SK-N-SH (cell line): ENCODE measurements around the gene RGS7. TPM values are rescaled to one million over a fixed set of nuclear protein-coding genes. Genes with fewer than 3 reads are reported as not detected.

Experiments used
- CTCF ChIA-PET: fragments of 300-600, 350-600 bp; formaldehyde crosslinking; extraction: SDS; loops from one replicate; lab custom pipeline; 2021; lab: Yijun Ruan, JAX
- POLR2A ChIA-PET: fragments of 350-600 bp; sonication (Branson Sonifier 250); formaldehyde crosslinking; extraction: SDS; loops from one replicate; lab custom pipeline; 2020; ENCODE audit warnings: antibody characterized with exemption, inconsistent platforms; lab: Yijun Ruan, JAX
- DNase-seq: peaks from one replicate; pipeline ENCODE4 v3.0.0; 2012
- H2AFZ ChIP-seq: fragments of 200-600 bp; sonication (generic); 2 replicates; pipeline ENCODE4 v1.8.1; 2016; ENCODE audit warnings: antibody characterized with exemption, mild to moderate bottlenecking, low read depth
- H3F3A ChIP-seq: fragments of 200-600 bp; sonication (generic); replicated peaks from 2 replicates; pipeline ENCODE3; 2016; ENCODE audit warnings: antibody characterized with exemption, mild to moderate bottlenecking; ENCODE audit not compliant: insufficient read depth
- H3K27ac ChIP-seq, 2 experiments: fragments of 200-500 bp in 1 of 2; fragments of 200-600 bp in 1 of 2; sonication (Bioruptor generic) in 1 of 2; sonication (generic), shearing (Covaris generic) in 1 of 2; 2 replicates each; pipeline versions ENCODE4 v1.5.1 to v1.6.1; 2014 to 2016; ENCODE audit warnings: low read depth in 2 of 2, inconsistent platforms in 1 of 2, low read length in 1 of 2, mild to moderate bottlenecking in 1 of 2, mixed read lengths in 1 of 2
- H3K27me3 ChIP-seq: fragments of 200-600 bp; sonication (generic), shearing (Covaris generic); 2 replicates; pipeline ENCODE4 v1.6.1; 2016; ENCODE audit warnings: mixed run types; ENCODE audit not compliant: insufficient read depth
- H3K36me3 ChIP-seq, 2 experiments: fragments of 200-500 bp in 1 of 2; fragments of 200-600 bp in 1 of 2; sonication (Bioruptor generic) in 1 of 2; sonication (generic) in 1 of 2; replicated peaks in 1 of 2; 2 replicates each; pipeline versions ENCODE3 to v1.5.1; 2014 to 2016; ENCODE audit warnings: low read length in 1 of 2, mild to moderate bottlenecking in 1 of 2; ENCODE audit not compliant: insufficient read depth in 2 of 2, control insufficient read depth in 1 of 2
- H3K4me1 ChIP-seq, 2 experiments: fragments of 200-500 bp in 1 of 2; fragments of 200-600 bp in 1 of 2; sonication (Bioruptor generic) in 1 of 2; sonication (generic), shearing (Covaris generic) in 1 of 2; 2 replicates each; pipeline versions ENCODE4 v1.5.1 to v1.6.1; 2014 to 2016; ENCODE audit warnings: low read depth in 1 of 2, low read length in 1 of 2, mixed run types in 1 of 2; ENCODE audit not compliant: insufficient read depth in 2 of 2, control insufficient read depth in 1 of 2
- H3K4me2 ChIP-seq: fragments of 200-600 bp; sonication (generic), shearing (Covaris generic); 2 replicates; pipeline ENCODE4 v1.6.1; 2017; ENCODE audit warnings: mixed run types
- H3K4me3 ChIP-seq, 2 experiments: fragments of 200-500 bp in 1 of 2; fragments of 200-600 bp in 1 of 2; sonication (Bioruptor generic) in 1 of 2; sonication (generic), shearing (Covaris generic) in 1 of 2; 2 replicates each; pipeline versions ENCODE4 v1.5.1 to v1.8.1; 2014 to 2016; ENCODE audit warnings: low read depth in 2 of 2, inconsistent platforms in 1 of 2, low read length in 1 of 2, mild to moderate bottlenecking in 1 of 2, mixed read lengths in 1 of 2, moderate library complexity in 1 of 2
- H3K79me2 ChIP-seq: fragments of 200-600 bp; sonication (generic); 2 replicates; pipeline ENCODE4 v1.8.1; 2017; ENCODE audit warnings: mild to moderate bottlenecking; ENCODE audit not compliant: insufficient read depth
- H3K9ac ChIP-seq: fragments of 200-600 bp; sonication (generic); 2 replicates; pipeline ENCODE4 v1.6.1; 2017; ENCODE audit warnings: mixed run types
- H3K9me2 ChIP-seq: fragments of 200-600 bp; sonication (generic); 2 replicates; pipeline ENCODE4 v1.6.1; 2017; ENCODE audit warnings: mixed run types
- H3K9me3 ChIP-seq: fragments of 200-600 bp; sonication (generic); 2 replicates; pipeline ENCODE4 v1.6.1; 2017; ENCODE audit warnings: mixed run types, mild to moderate bottlenecking, moderate library complexity
- H4K20me1 ChIP-seq: fragments of 200-600 bp; sonication (generic); 2 replicates; pipeline ENCODE4 v1.6.1; 2017; ENCODE audit warnings: mild to moderate bottlenecking, mixed run types; ENCODE audit not compliant: insufficient read depth
- CHD2 ChIP-seq: fragments of 150-350 bp; IDR thresholded peaks from 2 replicates; pipeline ENCODE4 v1.6.1; 2018; ENCODE audit warnings: low read length; ENCODE audit not compliant: partially characterized antibody
- EP300 ChIP-seq, 2 experiments: IDR thresholded peaks; 2 replicates each; pipeline versions ENCODE4 v1.4.0 to v1.6.1; 2012; ENCODE audit warnings: borderline replicate concordance in 1 of 2, low read depth in 1 of 2, low read length in 1 of 2
- EZH2phosphoT487 ChIP-seq: fragments of 200-600 bp; sonication (generic); IDR thresholded peaks from 2 replicates; pipeline ENCODE4 v1.6.1; 2017; ENCODE audit warnings: low read depth, mixed run types, mild to moderate bottlenecking, antibody characterized with exemption, moderate library complexity, borderline replicate concordance
- GABPA ChIP-seq: IDR thresholded peaks from 2 replicates; pipeline ENCODE4 v1.4.0; 2012; ENCODE audit warnings: low read depth, mild to moderate bottlenecking
- GATA2 ChIP-seq: sonication (generic); formaldehyde crosslinking; IDR thresholded peaks from 2 replicates; pipeline ENCODE4 v1.5.0; 2020; ENCODE audit warnings: mild to moderate bottlenecking, missing genetic modification reagents
- MEF2A ChIP-seq: IDR thresholded peaks from 2 replicates; pipeline ENCODE4 v1.4.0; 2012; ENCODE audit warnings: low read depth, borderline replicate concordance
- NFIC ChIP-seq: IDR thresholded peaks from 2 replicates; pipeline ENCODE4 v1.4.0; 2012; ENCODE audit warnings: borderline replicate concordance
- NRF1 ChIP-seq: IDR thresholded peaks from 2 replicates; pipeline ENCODE4 v1.6.1; 2012; ENCODE audit warnings: low read depth, mild to moderate bottlenecking, low read length
- POLR2AphosphoS5 ChIP-seq: IDR thresholded peaks from 2 replicates; pipeline ENCODE4 v1.6.1; 2012; ENCODE audit warnings: low read depth, low read length
- RAD21 ChIP-seq: IDR thresholded peaks from 2 replicates; pipeline ENCODE4 v1.6.1; 2012; ENCODE audit warnings: mild to moderate bottlenecking, low read length
- RFX5 ChIP-seq: IDR thresholded peaks from 2 replicates; pipeline ENCODE4 v1.6.1; 2012; ENCODE audit warnings: mild to moderate bottlenecking, improper control_type of control experiment, low read length
- RXRA ChIP-seq: IDR thresholded peaks from 2 replicates; pipeline ENCODE4 v1.4.0; 2012; ENCODE audit warnings: low read depth, mild to moderate bottlenecking, borderline replicate concordance
- SIN3A ChIP-seq: IDR thresholded peaks from 2 replicates; pipeline ENCODE4 v1.6.1; 2012; ENCODE audit warnings: low read depth, mild to moderate bottlenecking, low read length, moderate library complexity, borderline replicate concordance
- SMC3 ChIP-seq: IDR thresholded peaks from 2 replicates; pipeline ENCODE4 v1.6.1; 2012; ENCODE audit warnings: low read depth, low read length, improper control_type of control experiment
- TAF1 ChIP-seq: IDR thresholded peaks from 2 replicates; pipeline ENCODE4 v1.6.1; 2012; ENCODE audit warnings: low read depth, mild to moderate bottlenecking, low read length, moderate library complexity, borderline replicate concordance
- TCF12 ChIP-seq: IDR thresholded peaks from 2 replicates; pipeline ENCODE4 v1.4.0; 2012
- TEAD4 ChIP-seq: IDR thresholded peaks from 2 replicates; pipeline ENCODE4 v1.4.0; 2012; ENCODE audit warnings: mild to moderate bottlenecking, borderline replicate concordance; ENCODE audit not compliant: insufficient read depth
- WGBS: methylation state at CpG from one replicate; pipeline ENCODE4 v1.1.6; 2017; ENCODE audit warnings: low lambda C conversion rate; 5-methylcytosine and 5-hydroxymethylcytosine counted together
- polyA plus RNA-seq, 3 experiments: library from polyadenylated mRNA; depleted of rRNA; stranded (reverse); fragments of >200 nt; gene quantifications; 2 replicates each; pipeline ENCODE4 v1.2.3, GENCODE V29; 2012
- TF ChIP-seq, protein P1 (sequence below): IDR thresholded peaks from 2 replicates; pipeline ENCODE4 v1.6.1; 2012; ENCODE audit warnings: mild to moderate bottlenecking, low read depth, low read length, moderate library complexity
- TF ChIP-seq, protein P2 (sequence below): IDR thresholded peaks from 2 replicates; pipeline ENCODE4; 2012
- TF ChIP-seq, protein P3 (sequence below): IDR thresholded peaks from 2 replicates; pipeline ENCODE4 v1.4.0; 2012; ENCODE audit warnings: low read depth
- TF ChIP-seq, protein P4 (sequence below): fragments of 150-350 bp; IDR thresholded peaks from 2 replicates; pipeline ENCODE4 v1.6.1; 2016; ENCODE audit warnings: mild to moderate bottlenecking, low read depth, low read length
- TF ChIP-seq, protein P5 (sequence below): IDR thresholded peaks from 2 replicates; pipeline ENCODE4 v1.4.0; 2012; ENCODE audit warnings: low read depth, borderline replicate concordance

RGS7 gene
- polyA plus RNA-seq, 1 of the 3 experiments (the other 2 are of a cell fraction): 0.36 TPM

DNA sequence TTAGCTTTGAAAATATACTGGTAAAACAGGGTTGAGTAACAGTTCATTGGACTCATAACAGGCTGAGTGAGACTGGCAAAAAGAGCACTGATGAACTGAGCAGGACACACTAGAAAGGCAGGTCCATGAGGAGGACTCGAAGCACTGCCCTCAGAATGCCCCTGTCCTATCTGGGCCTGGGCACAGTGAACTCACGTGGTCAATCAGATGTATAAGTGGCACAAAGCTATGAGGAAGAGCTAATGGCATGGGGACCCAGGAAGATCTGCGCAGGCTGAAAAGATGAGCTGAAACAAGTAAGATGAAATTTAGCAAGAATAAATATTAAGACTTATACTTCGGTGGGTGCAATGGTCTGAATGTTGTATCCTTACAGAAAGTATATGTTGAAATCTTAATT is 9.2 kb upstream of the RGS7 start (continued):
- TF ChIP-seq, protein P1, sequence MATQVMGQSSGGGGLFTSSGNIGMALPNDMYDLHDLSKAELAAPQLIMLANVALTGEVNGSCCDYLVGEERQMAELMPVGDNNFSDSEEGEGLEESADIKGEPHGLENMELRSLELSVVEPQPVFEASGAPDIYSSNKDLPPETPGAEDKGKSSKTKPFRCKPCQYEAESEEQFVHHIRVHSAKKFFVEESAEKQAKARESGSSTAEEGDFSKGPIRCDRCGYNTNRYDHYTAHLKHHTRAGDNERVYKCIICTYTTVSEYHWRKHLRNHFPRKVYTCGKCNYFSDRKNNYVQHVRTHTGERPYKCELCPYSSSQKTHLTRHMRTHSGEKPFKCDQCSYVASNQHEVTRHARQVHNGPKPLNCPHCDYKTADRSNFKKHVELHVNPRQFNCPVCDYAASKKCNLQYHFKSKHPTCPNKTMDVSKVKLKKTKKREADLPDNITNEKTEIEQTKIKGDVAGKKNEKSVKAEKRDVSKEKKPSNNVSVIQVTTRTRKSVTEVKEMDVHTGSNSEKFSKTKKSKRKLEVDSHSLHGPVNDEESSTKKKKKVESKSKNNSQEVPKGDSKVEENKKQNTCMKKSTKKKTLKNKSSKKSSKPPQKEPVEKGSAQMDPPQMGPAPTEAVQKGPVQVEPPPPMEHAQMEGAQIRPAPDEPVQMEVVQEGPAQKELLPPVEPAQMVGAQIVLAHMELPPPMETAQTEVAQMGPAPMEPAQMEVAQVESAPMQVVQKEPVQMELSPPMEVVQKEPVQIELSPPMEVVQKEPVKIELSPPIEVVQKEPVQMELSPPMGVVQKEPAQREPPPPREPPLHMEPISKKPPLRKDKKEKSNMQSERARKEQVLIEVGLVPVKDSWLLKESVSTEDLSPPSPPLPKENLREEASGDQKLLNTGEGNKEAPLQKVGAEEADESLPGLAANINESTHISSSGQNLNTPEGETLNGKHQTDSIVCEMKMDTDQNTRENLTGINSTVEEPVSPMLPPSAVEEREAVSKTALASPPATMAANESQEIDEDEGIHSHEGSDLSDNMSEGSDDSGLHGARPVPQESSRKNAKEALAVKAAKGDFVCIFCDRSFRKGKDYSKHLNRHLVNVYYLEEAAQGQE: no peak
- TF ChIP-seq POLR2AphosphoS5 (no peak), RFX5 (no peak), NRF1 (no peak), MEF2A (no peak)
- TF ChIP-seq, all 33 proteins: peak for 0

DNA sequence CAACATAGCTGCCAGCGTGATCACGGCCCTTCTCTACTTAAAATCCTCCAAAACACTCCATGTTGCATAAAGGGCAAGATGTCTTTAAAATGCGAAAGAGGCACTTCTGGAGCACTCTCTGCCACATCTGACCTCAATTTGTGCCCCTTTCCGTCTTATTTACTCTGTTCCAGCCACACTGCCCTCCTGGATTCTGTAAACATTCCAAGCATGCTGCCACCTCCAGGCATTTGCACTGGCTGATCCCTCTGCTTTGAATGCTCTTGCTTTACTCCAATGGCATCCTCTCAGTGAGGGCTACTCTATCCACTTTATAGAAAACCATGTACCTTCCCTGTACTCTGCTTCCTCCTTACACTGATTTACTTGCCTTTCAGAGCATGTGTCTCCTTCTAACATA is 5.3 kb upstream of the RGS7 start:
- Histone ChIP-seq H3K27ac (no peak overlapping the region), H3K27me3 (peaks cover 10% of the 10 kb centered on the region; the same call in 1 of the 2 replicates), H3K4me1 (peaks cover 0 to 4% of the 10 kb centered on the region in 2 experiments; a peak in 1 of 4 replicates), H3K4me2 (no peak overlapping the region), H3K9me2 (no peaks in the 10 kb centered on the region), H3K79me2 (no peaks in the 10 kb centered on the region), H4K20me1 (no peaks in the 10 kb centered on the region), H3K4me3 (no peak overlapping the region), H3K9ac (no peak overlapping the region), H2AFZ (no peak overlapping the region), H3K9me3 (no peaks in the 10 kb centered on the region), H3K36me3 (no peaks in the 10 kb centered on the region), H3F3A (no peaks in the 10 kb centered on the region)
- WGBS: 51% methylated on average over 4 of the region's 4 CpGs
- TF ChIP-seq, protein P2, sequence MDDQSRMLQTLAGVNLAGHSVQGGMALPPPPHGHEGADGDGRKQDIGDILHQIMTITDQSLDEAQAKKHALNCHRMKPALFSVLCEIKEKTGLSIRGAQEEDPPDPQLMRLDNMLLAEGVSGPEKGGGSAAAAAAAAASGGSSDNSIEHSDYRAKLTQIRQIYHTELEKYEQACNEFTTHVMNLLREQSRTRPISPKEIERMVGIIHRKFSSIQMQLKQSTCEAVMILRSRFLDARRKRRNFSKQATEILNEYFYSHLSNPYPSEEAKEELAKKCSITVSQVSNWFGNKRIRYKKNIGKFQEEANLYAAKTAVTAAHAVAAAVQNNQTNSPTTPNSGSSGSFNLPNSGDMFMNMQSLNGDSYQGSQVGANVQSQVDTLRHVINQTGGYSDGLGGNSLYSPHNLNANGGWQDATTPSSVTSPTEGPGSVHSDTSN: no peak
- TF ChIP-seq NRF1 (no peak), TCF12 (no peak), EP300 (IDR thresholded peaks at IDR 0.05; ENCODE audit: borderline replicate concordance in 1 of 2, low read depth in 1 of 2, low read length in 1 of 2) (no peak), EZH2phosphoT487 (no peak), RAD21 (no peak), NFIC (no peak), CHD2 (no peak), TAF1 (no peak), GABPA (no peak), TEAD4 (no peak), SMC3 (no peak), RXRA (no peak), SIN3A (no peak), POLR2AphosphoS5 (no peak), GATA2 (CRISPR knock-in tag) (no peak)
- TF ChIP-seq, protein P3, sequence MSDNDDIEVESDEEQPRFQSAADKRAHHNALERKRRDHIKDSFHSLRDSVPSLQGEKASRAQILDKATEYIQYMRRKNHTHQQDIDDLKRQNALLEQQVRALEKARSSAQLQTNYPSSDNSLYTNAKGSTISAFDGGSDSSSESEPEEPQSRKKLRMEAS: no peak
- TF ChIP-seq, protein P4, sequence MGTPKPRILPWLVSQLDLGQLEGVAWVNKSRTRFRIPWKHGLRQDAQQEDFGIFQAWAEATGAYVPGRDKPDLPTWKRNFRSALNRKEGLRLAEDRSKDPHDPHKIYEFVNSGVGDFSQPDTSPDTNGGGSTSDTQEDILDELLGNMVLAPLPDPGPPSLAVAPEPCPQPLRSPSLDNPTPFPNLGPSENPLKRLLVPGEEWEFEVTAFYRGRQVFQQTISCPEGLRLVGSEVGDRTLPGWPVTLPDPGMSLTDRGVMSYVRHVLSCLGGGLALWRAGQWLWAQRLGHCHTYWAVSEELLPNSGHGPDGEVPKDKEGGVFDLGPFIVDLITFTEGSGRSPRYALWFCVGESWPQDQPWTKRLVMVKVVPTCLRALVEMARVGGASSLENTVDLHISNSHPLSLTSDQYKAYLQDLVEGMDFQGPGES: no peak
- TF ChIP-seq, protein P5, sequence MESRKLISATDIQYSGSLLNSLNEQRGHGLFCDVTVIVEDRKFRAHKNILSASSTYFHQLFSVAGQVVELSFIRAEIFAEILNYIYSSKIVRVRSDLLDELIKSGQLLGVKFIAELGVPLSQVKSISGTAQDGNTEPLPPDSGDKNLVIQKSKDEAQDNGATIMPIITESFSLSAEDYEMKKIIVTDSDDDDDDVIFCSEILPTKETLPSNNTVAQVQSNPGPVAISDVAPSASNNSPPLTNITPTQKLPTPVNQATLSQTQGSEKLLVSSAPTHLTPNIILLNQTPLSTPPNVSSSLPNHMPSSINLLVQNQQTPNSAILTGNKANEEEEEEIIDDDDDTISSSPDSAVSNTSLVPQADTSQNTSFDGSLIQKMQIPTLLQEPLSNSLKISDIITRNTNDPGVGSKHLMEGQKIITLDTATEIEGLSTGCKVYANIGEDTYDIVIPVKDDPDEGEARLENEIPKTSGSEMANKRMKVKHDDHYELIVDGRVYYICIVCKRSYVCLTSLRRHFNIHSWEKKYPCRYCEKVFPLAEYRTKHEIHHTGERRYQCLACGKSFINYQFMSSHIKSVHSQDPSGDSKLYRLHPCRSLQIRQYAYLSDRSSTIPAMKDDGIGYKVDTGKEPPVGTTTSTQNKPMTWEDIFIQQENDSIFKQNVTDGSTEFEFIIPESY: no peak
- no peak for DNase-seq
- ChIA-PET POLR2A (no interaction called here), CTCF (no interaction called here)
